NB4 (cell line): ENCODE data around the gene LITAFD.

ENCODE experiments used
- CTCF ChIP-seq: IDR thresholded peaks from one replicate; pipeline ENCODE4 v1.5.1; 2012; ENCODE audit warnings: low read depth, low read length
- MAX ChIP-seq: IDR thresholded peaks from 2 replicates; pipeline ENCODE4 v1.6.1; 2011; ENCODE audit warnings: low read depth, low read length
- POLR2A ChIP-seq: IDR thresholded peaks from 2 replicates; pipeline ENCODE4 v1.6.1; 2011; ENCODE audit warnings: mild to moderate bottlenecking; ENCODE audit not compliant: insufficient read length; ENCODE audit errors: extremely low read depth

GRCh38 chr16:8847623-8848022 lies 34.5 kb upstream of the LITAFD start:
- no peak for TF ChIP-seq POLR2A
- no peak for TF ChIP-seq CTCF
- TF ChIP-seq MAX, result no peak
